ENCODE data around the gene CTU2. TPM values are rescaled to one million over a fixed set of nuclear protein-coding genes. Genes with fewer than 3 reads are reported as not detected.

Gene CTU2
- polyA plus RNA-seq, 1 donor = 11.0 TPM

GRCh38 chr16:88722784-88723506 is 16.6 kb downstream of the CTU2 start:
- no peak overlapping the region for H3K27ac ChIP-seq (ENCODE audit: low read length)
- H3K27me3 ChIP-seq (ENCODE audit: control insufficient read depth, insufficient read depth, low read length) = no peaks in the 10 kb centered on the region
- H3K36me3 ChIP-seq (ENCODE audit: control insufficient read depth, insufficient read depth, low read length) = peaks cover 88% of the 10 kb centered on the region
- WGBS (ENCODE audit: insufficient coverage, low lambda C conversion rate) = no CpG with 5 or more reads among the region's 39 CpGs
- H3K9me3 ChIP-seq (ENCODE audit: control insufficient read depth, low read depth, low read length) = peaks cover 7% of the 10 kb centered on the region
- no peaks in the 10 kb centered on the region for H3K4me1 ChIP-seq (ENCODE audit: control insufficient read depth, insufficient read depth, low read length)
- H3K4me3 ChIP-seq (ENCODE audit: low read length) = no peak overlapping the region
- no peak for DNase-seq

DNA sequence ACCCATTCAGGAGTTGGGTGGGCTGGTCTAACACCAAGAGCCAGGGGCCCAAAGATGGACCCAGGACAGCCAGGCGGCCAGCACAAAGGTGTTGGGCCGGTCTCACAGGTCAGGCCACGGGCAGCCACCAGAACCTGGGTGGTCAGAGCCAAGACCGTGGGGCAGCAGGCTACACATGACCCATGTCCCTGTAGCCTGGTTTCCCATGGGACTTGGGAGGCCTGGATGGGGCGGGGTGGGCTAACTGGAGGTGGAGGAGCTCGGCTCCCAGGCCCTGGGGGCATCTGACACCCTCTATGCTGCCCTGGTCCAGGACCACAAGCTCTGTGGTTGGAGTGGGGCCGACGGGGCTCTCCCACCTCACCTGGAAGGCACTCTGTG is 17.2 kb downstream of the CTU2 start:
- no peak for DNase-seq
- Histone ChIP-seq H3K4me1 (ENCODE audit: control insufficient read depth, insufficient read depth, low read length) (no peaks in the 10 kb centered on the region), H3K27me3 (ENCODE audit: control insufficient read depth, insufficient read depth, low read length) (no peaks in the 10 kb centered on the region), H3K4me3 (ENCODE audit: low read length) (no peak overlapping the region), H3K9me3 (ENCODE audit: control insufficient read depth, low read depth, low read length) (peaks cover 7% of the 10 kb centered on the region), H3K27ac (ENCODE audit: low read length) (no peak overlapping the region), H3K36me3 (ENCODE audit: control insufficient read depth, insufficient read depth, low read length) (peaks cover 82% of the 10 kb centered on the region)
- no CpG with 5 or more reads among the region's 8 CpGs for WGBS (ENCODE audit: insufficient coverage, low lambda C conversion rate)

DNA sequence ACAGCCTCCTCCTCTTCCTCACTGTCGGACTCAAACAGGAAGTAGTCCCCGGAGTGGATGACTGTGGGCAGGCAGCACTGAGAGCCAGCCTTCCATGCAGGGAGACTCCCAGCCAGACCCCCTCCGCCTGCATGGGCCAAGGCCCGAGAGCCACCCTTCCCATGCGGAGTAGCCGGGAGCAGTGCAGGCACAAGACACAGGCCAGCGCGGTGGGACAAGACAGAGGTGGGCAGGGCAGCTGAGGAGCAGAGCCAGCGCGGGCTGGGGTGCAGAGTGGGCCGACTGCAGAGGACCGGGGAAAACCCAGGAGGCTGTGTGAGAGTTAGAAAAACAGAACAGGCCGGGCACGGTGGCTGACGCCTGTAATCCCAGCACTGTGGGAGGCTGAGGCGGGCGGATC is 17.6 kb downstream of the CTU2 start:
- WGBS (ENCODE audit: insufficient coverage, low lambda C conversion rate) = no CpG with 5 or more reads among the region's 17 CpGs

GRCh38 chr16:88724855-88725555 is 18.7 kb downstream of the CTU2 start:
- DNase-seq = no peak
- Histone ChIP-seq H3K27me3 (ENCODE audit: control insufficient read depth, insufficient read depth, low read length) (no peaks in the 10 kb centered on the region), H3K4me1 (ENCODE audit: control insufficient read depth, insufficient read depth, low read length) (no peaks in the 10 kb centered on the region), H3K36me3 (ENCODE audit: control insufficient read depth, insufficient read depth, low read length) (peaks cover 70% of the 10 kb centered on the region), H3K27ac (ENCODE audit: low read length) (no peak overlapping the region), H3K9me3 (ENCODE audit: control insufficient read depth, low read depth, low read length) (peaks cover 7% of the 10 kb centered on the region), H3K4me3 (ENCODE audit: low read length) (no peak overlapping the region)
- no CpG with 5 or more reads among the region's 31 CpGs for WGBS (ENCODE audit: insufficient coverage, low lambda C conversion rate)

More for the DNA sequence above, 17.6 kb downstream of the CTU2 start:
- peaks cover 79% of the 10 kb centered on the region for H3K36me3 ChIP-seq (ENCODE audit: control insufficient read depth, insufficient read depth, low read length)
- no peaks in the 10 kb centered on the region for H3K4me1 ChIP-seq (ENCODE audit: control insufficient read depth, insufficient read depth, low read length)
- no peak overlapping the region for H3K27ac ChIP-seq (ENCODE audit: low read length)
- no peaks in the 10 kb centered on the region for H3K27me3 ChIP-seq (ENCODE audit: control insufficient read depth, insufficient read depth, low read length)
- DNase-seq = no peak
- H3K9me3 ChIP-seq (ENCODE audit: control insufficient read depth, low read depth, low read length) = peaks cover 7% of the 10 kb centered on the region
- H3K4me3 ChIP-seq (ENCODE audit: low read length) = no peak overlapping the region

- no peak for DNase-seq
- Histone ChIP-seq H3K4me3 (ENCODE audit: low read length) (no peak overlapping the region), H3K9me3 (ENCODE audit: control insufficient read depth, low read depth, low read length) (peaks cover 7% of the 10 kb centered on the region), H3K36me3 (ENCODE audit: control insufficient read depth, insufficient read depth, low read length) (peaks cover 69% of the 10 kb centered on the region), H3K27me3 (ENCODE audit: control insufficient read depth, insufficient read depth, low read length) (no peaks in the 10 kb centered on the region), H3K4me1 (ENCODE audit: control insufficient read depth, insufficient read depth, low read length) (no peaks in the 10 kb centered on the region), H3K27ac (ENCODE audit: low read length) (no peak overlapping the region)
- no CpG with 5 or more reads among the region's 32 CpGs for WGBS (ENCODE audit: insufficient coverage, low lambda C conversion rate)
Observed at GRCh38 chr16:88725609-88726407, 19.5 kb downstream of the CTU2 start.

DNA sequence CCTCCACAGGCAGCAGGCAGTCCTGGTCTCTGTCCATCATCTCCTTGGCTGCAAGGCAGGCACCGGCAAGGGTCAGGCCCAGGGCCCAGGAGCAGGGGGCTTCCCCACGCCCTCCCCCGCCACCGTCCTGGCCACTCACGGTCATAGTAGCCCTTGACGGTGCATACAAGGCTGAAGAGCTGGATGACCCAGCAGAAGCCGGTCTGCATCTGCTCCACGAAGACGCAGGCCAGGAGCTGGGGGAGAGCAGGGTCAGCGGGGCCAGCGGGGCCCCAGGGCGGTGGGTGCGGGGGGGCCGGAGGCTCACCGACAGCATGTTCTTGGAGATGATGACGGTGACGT is 20.1 kb downstream of the CTU2 start:
- no CpG with 5 or more reads among the region's 17 CpGs for WGBS (ENCODE audit: insufficient coverage, low lambda C conversion rate)
- Histone ChIP-seq H3K27me3 (ENCODE audit: control insufficient read depth, insufficient read depth, low read length) (no peaks in the 10 kb centered on the region), H3K4me3 (ENCODE audit: low read length) (no peak overlapping the region), H3K36me3 (ENCODE audit: control insufficient read depth, insufficient read depth, low read length) (peaks cover 69% of the 10 kb centered on the region), H3K27ac (ENCODE audit: low read length) (no peak overlapping the region), H3K9me3 (ENCODE audit: control insufficient read depth, low read depth, low read length) (peaks cover 7% of the 10 kb centered on the region), H3K4me1 (ENCODE audit: control insufficient read depth, insufficient read depth, low read length) (no peaks in the 10 kb centered on the region)
- no peak for DNase-seq

GRCh38 chr16:88726981-88727380 is 20.7 kb downstream of the CTU2 start:
- WGBS (ENCODE audit: insufficient coverage, low lambda C conversion rate) = no CpG with 5 or more reads among the region's 28 CpGs
- peaks cover 67% of the 10 kb centered on the region for H3K36me3 ChIP-seq (ENCODE audit: control insufficient read depth, insufficient read depth, low read length)
- DNase-seq = no peak
- H3K4me3 ChIP-seq (ENCODE audit: low read length) = no peak overlapping the region
- no peaks in the 10 kb centered on the region for H3K27me3 ChIP-seq (ENCODE audit: control insufficient read depth, insufficient read depth, low read length)
- H3K27ac ChIP-seq (ENCODE audit: low read length) = no peak overlapping the region
- H3K9me3 ChIP-seq (ENCODE audit: control insufficient read depth, low read depth, low read length) = peaks cover 4% of the 10 kb centered on the region
- H3K4me1 ChIP-seq (ENCODE audit: control insufficient read depth, insufficient read depth, low read length) = no peaks in the 10 kb centered on the region

- H3K27me3 ChIP-seq (ENCODE audit: control insufficient read depth, insufficient read depth, low read length) = no peaks in the 10 kb centered on the region
- H3K4me1 ChIP-seq (ENCODE audit: control insufficient read depth, insufficient read depth, low read length) = no peaks in the 10 kb centered on the region
- H3K36me3 ChIP-seq (ENCODE audit: control insufficient read depth, insufficient read depth, low read length) = peaks cover 67% of the 10 kb centered on the region
- no peak overlapping the region for H3K4me3 ChIP-seq (ENCODE audit: low read length)
- peaks cover 3% of the 10 kb centered on the region for H3K9me3 ChIP-seq (ENCODE audit: control insufficient read depth, low read depth, low read length)
- no CpG with 5 or more reads among the region's 20 CpGs for WGBS (ENCODE audit: insufficient coverage, low lambda C conversion rate)
- no peak for DNase-seq
- H3K27ac ChIP-seq (ENCODE audit: low read length) = no peak overlapping the region
Observed at GRCh38 chr16:88727871-88728270, 21.6 kb downstream of the CTU2 start.

GRCh38 chr16:88730632-88731607 is 24.6 kb downstream of the CTU2 start:
- no peaks in the 10 kb centered on the region for H3K27me3 ChIP-seq (ENCODE audit: control insufficient read depth, insufficient read depth, low read length)
- no peak overlapping the region for H3K4me3 ChIP-seq (ENCODE audit: low read length)
- H3K9me3 ChIP-seq (ENCODE audit: control insufficient read depth, low read depth, low read length) = no peaks in the 10 kb centered on the region
- DNase-seq = no peak
- peaks cover 70% of the 10 kb centered on the region for H3K36me3 ChIP-seq (ENCODE audit: control insufficient read depth, insufficient read depth, low read length)
- 90% methylated on average over 2 of the region's 34 CpGs for WGBS (ENCODE audit: insufficient coverage, low lambda C conversion rate)
- H3K27ac ChIP-seq (ENCODE audit: low read length) = no peak overlapping the region
- H3K4me1 ChIP-seq (ENCODE audit: control insufficient read depth, insufficient read depth, low read length) = no peaks in the 10 kb centered on the region

DNA sequence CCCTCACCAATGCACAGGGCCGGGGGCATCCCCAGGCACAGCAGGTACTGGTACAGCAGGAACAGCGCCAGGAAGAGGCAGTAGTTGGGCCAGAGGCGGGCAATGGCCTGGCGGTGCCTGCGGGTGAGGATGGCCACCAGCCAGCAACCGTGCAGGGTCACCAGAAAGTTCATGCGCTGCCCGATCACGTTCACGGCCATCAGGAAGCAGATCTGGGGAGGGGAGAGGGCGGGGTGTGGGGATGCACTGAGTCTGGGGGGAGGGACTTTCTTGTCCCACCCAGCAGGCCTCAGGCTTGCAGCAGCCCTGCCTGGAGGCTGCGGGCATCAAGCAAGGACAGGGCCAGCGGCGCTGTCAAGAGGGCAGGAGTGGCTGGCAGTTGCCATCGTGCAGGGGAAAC is 25.4 kb downstream of the CTU2 start:
- no peak for DNase-seq
- H3K27me3 ChIP-seq (ENCODE audit: control insufficient read depth, insufficient read depth, low read length) = no peaks in the 10 kb centered on the region
- H3K4me1 ChIP-seq (ENCODE audit: control insufficient read depth, insufficient read depth, low read length) = no peaks in the 10 kb centered on the region
- no CpG with 5 or more reads among the region's 15 CpGs for WGBS (ENCODE audit: insufficient coverage, low lambda C conversion rate)
- peaks cover 66% of the 10 kb centered on the region for H3K36me3 ChIP-seq (ENCODE audit: control insufficient read depth, insufficient read depth, low read length)
- no peaks in the 10 kb centered on the region for H3K9me3 ChIP-seq (ENCODE audit: control insufficient read depth, low read depth, low read length)
- H3K4me3 ChIP-seq (ENCODE audit: low read length) = no peak overlapping the region
- no peak overlapping the region for H3K27ac ChIP-seq (ENCODE audit: low read length)

All from large intestine (tissue), 3 donors.